Endothelial cell of umbilical vein (primary cell): ENCODE measurements around the gene HOXD10. TPM values are rescaled to one million over a fixed set of nuclear protein-coding genes. Genes with fewer than 3 reads are reported as not detected.

Experiments
- BruUV-seq: library from RNA; stranded (reverse); fragments of 400-500 nt; replicated peaks from 2 replicates; lab custom pipeline; 2021; lab: Mats Ljungman, UMichigan
- CTCF ChIA-PET: fragments of 300-600, 350-600 bp; sonication (Branson Sonifier 250); formaldehyde crosslinking; loops from one replicate; lab custom pipeline; 2021; ENCODE audit warnings: antibody characterized with exemption, inconsistent platforms; lab: Charles Lee
- POLR2A ChIA-PET: fragments of 300-600, 350-600 bp; sonication (Branson Sonifier 250); formaldehyde crosslinking; loops from one replicate; lab custom pipeline; 2021; ENCODE audit warnings: antibody characterized with exemption, inconsistent platforms; lab: Charles Lee
- DNase-seq: peaks from one replicate; pipeline ENCODE4 v3.0.0-alpha.2; 2011; ENCODE audit warnings: low read depth, low spot score
- FAIRE-seq: peaks from 2 replicates; lab custom pipeline; 2011; peaks lifted over from hg19 to GRCh38; lab: Jason Lieb, UNC
- H2AFZ ChIP-seq: 2 replicates; pipeline ENCODE4 v1.6.0; 2012; ENCODE audit warnings: low read depth, low read length, control low read depth, inconsistent platforms
- H3K27ac ChIP-seq: 2 replicates; pipeline ENCODE4 v1.5.1; 2011; ENCODE audit warnings: low read depth, mild to moderate bottlenecking, control low read depth, low read length, moderate library complexity; ENCODE audit not compliant: insufficient read depth
- H3K27me3 ChIP-seq, 2 experiments: 2 replicates each; pipeline versions ENCODE4 v1.6.0 to v1.6.1; 2011; ENCODE audit warnings: low read length in 2 of 2, mixed read lengths in 1 of 2; ENCODE audit not compliant: control insufficient read depth in 2 of 2, insufficient read depth in 2 of 2
- H3K36me3 ChIP-seq, 2 experiments: 2 replicates in 1 of 2; 3 replicates in 1 of 2; pipeline ENCODE4 v1.5.1; 2011; ENCODE audit warnings: low read length in 2 of 2, mild to moderate bottlenecking in 1 of 2, moderate library complexity in 1 of 2; ENCODE audit not compliant: control insufficient read depth in 2 of 2, insufficient read depth in 2 of 2; ENCODE audit errors: extremely low read depth in 1 of 2
- H3K4me1 ChIP-seq: 3 replicates; pipeline ENCODE4 v1.5.1; 2011; ENCODE audit warnings: mild to moderate bottlenecking, low read length; ENCODE audit not compliant: control insufficient read depth, insufficient read depth; ENCODE audit errors: extremely low read depth
- H3K4me2 ChIP-seq: 2 replicates; pipeline ENCODE4 v1.6.1; 2011; ENCODE audit warnings: low read length, control low read depth, mixed read lengths; ENCODE audit not compliant: insufficient read depth
- H3K4me3 ChIP-seq, 3 experiments: fragments of 200-600 bp in 1 of 3; sonication (generic), shearing (Covaris generic) in 1 of 3; replicated peaks in 1 of 3; 2 replicates each; pipeline ENCODE4 v1.5.1; 2011 to 2016; ENCODE audit warnings: control low read depth in 3 of 3, low read length in 3 of 3, mild to moderate bottlenecking in 2 of 3, inconsistent platforms in 1 of 3, low read depth in 1 of 3, moderate library complexity in 1 of 3; ENCODE audit not compliant: insufficient read depth in 1 of 3
- H3K79me2 ChIP-seq: 2 replicates; pipeline ENCODE4 v1.6.0; 2012; ENCODE audit warnings: low read length, inconsistent platforms; ENCODE audit not compliant: control insufficient read depth, insufficient read depth
- H3K9ac ChIP-seq: replicated peaks from 2 replicates; pipeline ENCODE3; 2011; ENCODE audit warnings: low read length, control low read depth; ENCODE audit not compliant: insufficient read depth; ENCODE audit errors: extremely low read depth
- H3K9me1 ChIP-seq: replicated peaks from 3 replicates; pipeline ENCODE4 v1.6.0; 2011; ENCODE audit warnings: mild to moderate bottlenecking, low read length; ENCODE audit not compliant: control insufficient read depth, insufficient read depth; ENCODE audit errors: extremely low read depth
- H3K9me3 ChIP-seq: replicated peaks from 2 replicates; pipeline ENCODE4 v1.5.1; 2012; ENCODE audit warnings: low read length, inconsistent platforms; ENCODE audit not compliant: control insufficient read depth, insufficient read depth
- H4K20me1 ChIP-seq: replicated peaks from 2 replicates; pipeline ENCODE3; 2011; ENCODE audit warnings: mild to moderate bottlenecking, low read length; ENCODE audit not compliant: control insufficient read depth, insufficient read depth; ENCODE audit errors: extremely low read depth
- EZH2 ChIP-seq: IDR thresholded peaks from 2 replicates; pipeline ENCODE4 v1.6.1; 2012; ENCODE audit warnings: borderline replicate concordance, low read depth, mild to moderate bottlenecking, moderate library complexity, low read length, inconsistent platforms; ENCODE audit not compliant: severe bottlenecking
- POLR2AphosphoS5 ChIP-seq: IDR thresholded peaks from 2 replicates; pipeline ENCODE4 v1.6.1; 2012; ENCODE audit warnings: low read depth, mild to moderate bottlenecking, control low read depth, low read length, moderate library complexity; ENCODE audit not compliant: insufficient read depth
- dilution Hi-C: fragments of 300-500 bp; cut with MboI; formaldehyde crosslinking; loops from one replicate; pipeline ENCODE4 v1.15.0; 2019; ENCODE audit warnings: low sequenced_read_pairs; ENCODE audit not compliant: extremely low pct_ligation_motif_present
- intact Hi-C: fragments of 100-400 bp; cut with micrococcal nuclease; formaldehyde crosslinking; loops from one replicate; pipeline ENCODE4 v1.10.0; 2022
- polyA plus RNA-seq, 4 experiments: library from polyadenylated mRNA; depleted of rRNA in 3 of 4; stranded (reverse) in 3 of 4; unstranded in 1 of 4; fragments of >200 nt; gene quantifications; 2 replicates each; pipeline versions ENCODE4 v1.2.1 to v1.2.3, GENCODE V29; 2011 to 2012; ENCODE audit warnings: missing spikeins in 1 of 4
- total RNA-seq: library from RNA; stranded (reverse); gene quantifications from 2 replicates; pipeline ENCODE4 v1.2.3, GENCODE V29; 2021
- TF ChIP-seq, protein P1 (sequence below), 2 donors: IDR thresholded peaks; 1 replicate in 1 of 2; 2 replicates in 1 of 2; pipeline ENCODE4 v1.5.1; 2011; ENCODE audit warnings: low read length in 2 of 2, mild to moderate bottlenecking in 2 of 2, moderate library complexity in 2 of 2, control low read depth in 1 of 2, inconsistent platforms in 1 of 2, low read depth in 1 of 2; ENCODE audit not compliant: insufficient read depth in 1 of 2; ENCODE audit errors: extremely low read depth in 1 of 2

The HOXD10 gene
- total and polyA plus RNA-seq, 2 donors (not counting 3 experiments of a cell fraction or from before 2014, with no cell fraction given), result not detected

DNA sequence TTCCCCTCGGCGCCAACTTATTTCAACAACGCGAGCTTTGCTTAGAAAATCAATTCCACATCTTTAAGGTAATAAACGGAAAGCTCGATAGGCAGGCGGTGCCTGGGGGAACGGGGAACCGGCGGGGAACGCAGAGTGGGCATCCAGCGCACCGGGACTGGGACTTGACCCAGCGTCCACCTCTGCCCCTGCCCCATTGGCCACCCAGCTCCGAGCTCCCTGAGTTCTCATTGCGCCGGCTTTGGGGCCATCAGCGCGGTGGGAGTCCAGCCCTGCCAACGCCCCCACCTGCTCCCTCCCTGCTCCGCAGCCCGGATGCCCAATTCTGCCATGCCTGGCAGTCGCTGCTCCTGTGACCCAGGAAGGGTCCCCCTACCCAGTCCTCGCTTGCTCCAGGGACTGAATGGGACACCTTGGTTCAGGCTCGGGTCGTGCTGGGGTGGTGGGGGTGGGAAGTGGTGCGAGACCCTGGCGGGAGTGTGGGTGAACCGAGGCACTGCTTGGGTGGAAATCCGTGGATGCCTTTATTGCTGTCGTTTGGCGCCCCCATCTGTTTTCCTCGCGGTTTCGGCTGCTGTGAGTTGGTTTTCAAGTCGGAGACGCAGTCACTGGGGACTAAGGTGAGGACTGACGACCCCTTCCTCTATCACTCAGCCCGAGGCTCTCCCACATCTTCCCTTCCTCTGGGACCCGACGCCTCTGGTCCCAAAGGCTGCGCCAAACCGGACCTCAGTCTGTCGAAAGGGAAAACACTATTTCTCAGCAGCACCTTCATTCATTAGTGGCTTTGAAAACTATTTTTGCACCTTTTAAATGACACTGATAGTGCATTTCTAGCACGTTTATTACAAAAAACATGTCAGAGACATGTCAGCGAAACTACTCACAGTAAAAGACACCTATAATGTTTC lies 30.5 kb upstream of the HOXD10 start:
- H3K27me3 ChIP-seq, result peaks cover 94 to 100% of the 10 kb centered on the region in 2 experiments
- H3K9me3 ChIP-seq, result no peaks in the 10 kb centered on the region
- TF ChIP-seq POLR2AphosphoS5 (no peak), EZH2 (no peak)
- TF ChIP-seq, protein P1, sequence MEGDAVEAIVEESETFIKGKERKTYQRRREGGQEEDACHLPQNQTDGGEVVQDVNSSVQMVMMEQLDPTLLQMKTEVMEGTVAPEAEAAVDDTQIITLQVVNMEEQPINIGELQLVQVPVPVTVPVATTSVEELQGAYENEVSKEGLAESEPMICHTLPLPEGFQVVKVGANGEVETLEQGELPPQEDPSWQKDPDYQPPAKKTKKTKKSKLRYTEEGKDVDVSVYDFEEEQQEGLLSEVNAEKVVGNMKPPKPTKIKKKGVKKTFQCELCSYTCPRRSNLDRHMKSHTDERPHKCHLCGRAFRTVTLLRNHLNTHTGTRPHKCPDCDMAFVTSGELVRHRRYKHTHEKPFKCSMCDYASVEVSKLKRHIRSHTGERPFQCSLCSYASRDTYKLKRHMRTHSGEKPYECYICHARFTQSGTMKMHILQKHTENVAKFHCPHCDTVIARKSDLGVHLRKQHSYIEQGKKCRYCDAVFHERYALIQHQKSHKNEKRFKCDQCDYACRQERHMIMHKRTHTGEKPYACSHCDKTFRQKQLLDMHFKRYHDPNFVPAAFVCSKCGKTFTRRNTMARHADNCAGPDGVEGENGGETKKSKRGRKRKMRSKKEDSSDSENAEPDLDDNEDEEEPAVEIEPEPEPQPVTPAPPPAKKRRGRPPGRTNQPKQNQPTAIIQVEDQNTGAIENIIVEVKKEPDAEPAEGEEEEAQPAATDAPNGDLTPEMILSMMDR (IDR thresholded peaks at IDR 0.05; ENCODE audit: extremely low read depth in 1 of 2, insufficient read depth in 1 of 2, low read depth in 1 of 2, low read length in 2 of 2), result peak; percentile 44 to 58
- no peaks in the 10 kb centered on the region for H4K20me1 ChIP-seq
- CTCF ChIA-PET, result interaction anchor here (0.6 to 6.1 kb wide), 8 partner anchors 8 to 882 kb away, joined by 4 to 102 read pairs (median 5); no protein-coding TSS in a partner anchor
- FAIRE-seq (no peak), DNase-seq (peak; percentile 47)
- intact Hi-C loops, result loop anchor here (1.0 to 2.0 kb wide), 3 partner anchors 396 to 835 kb away; no protein-coding TSS in a partner anchor
- no peak overlapping the region for H3K4me2 ChIP-seq
- H3K9me1 ChIP-seq, result no peaks in the 10 kb centered on the region
- dilution Hi-C loops, result no loop called here
- H3K79me2 ChIP-seq, result no peaks in the 10 kb centered on the region
- no TSS peak for BruUV-seq
- H3K4me3 ChIP-seq, result no peak overlapping the region
- POLR2A ChIA-PET, result no interaction called here
- H3K36me3 ChIP-seq, result no peaks in the 10 kb centered on the region
- H3K9ac ChIP-seq, result no peak overlapping the region
- no peak overlapping the region for H2AFZ ChIP-seq
- H3K4me1 ChIP-seq, result no peaks in the 10 kb centered on the region
- H3K27ac ChIP-seq, result no peak overlapping the region
